Endometrial microvascular endothelial cells (primary cell): Measurements from ENCODE around the gene MYO9B. TPM values are rescaled to one million over a fixed set of nuclear protein-coding genes. Genes with fewer than 3 reads are reported as not detected.

Source experiments
- in situ Hi-C: cut with HindIII; loops from 2 replicates; pipeline ENCODE4 v1.10.0; 2017; ENCODE audit warnings: low sequenced_read_pairs, low pct_unique_long_range_greater_than_20kb; ENCODE audit errors: inconsistent ontology term
- total RNA-seq: library from RNA; depleted of rRNA; stranded (reverse); fragments of >200 nt; gene quantifications from one replicate; pipeline ENCODE4 v1.2.3, GENCODE V29; 2015; ENCODE audit errors: inconsistent ontology term

MYO9B gene
- 60.7 TPM for total RNA-seq

DNA sequence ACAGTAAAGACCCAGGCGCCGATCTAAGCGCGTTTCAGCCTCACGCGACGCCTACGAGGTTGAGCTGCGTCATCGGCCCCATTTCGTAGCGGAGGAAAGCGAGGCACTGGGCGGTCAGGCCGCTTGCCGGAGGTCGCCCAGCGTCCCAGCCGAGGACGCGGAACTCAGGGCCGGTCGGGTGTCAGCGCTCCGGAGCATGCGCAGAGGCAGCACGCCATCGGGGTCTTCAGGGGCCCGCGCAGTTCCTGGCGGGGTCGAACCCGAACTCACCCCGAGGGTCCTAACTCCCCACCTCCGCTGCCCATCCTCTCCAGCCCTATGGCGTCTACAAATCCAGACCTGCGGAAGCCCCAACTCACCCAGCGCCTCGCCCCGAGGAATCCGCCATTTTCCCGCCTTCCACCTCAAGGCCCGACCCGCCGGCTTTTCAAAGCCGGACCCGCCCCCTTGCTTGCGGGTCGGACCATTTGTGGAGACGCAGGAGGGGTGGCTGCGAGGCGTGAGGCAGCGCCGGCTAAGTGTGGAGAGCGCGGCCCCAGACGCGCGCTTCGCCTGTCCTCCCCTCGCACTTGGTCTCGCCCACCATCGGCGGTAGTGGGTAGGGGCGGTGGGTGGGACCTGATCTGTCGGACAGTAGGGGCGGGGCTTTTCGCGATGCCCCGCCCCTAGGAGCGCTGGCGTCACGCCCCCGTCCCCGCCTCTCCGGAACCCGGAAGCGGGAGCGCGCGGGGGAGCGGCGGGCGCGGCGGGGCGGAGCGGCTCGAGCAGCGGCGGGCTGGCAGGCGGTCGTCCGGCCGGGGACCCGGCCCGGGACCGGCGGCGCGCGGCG lies at the start of gene MYO9B, which contains the start of gene HAUS8:
MYO9B (plus strand) TSS at position 743 of the 829 bp plus-strand sequence. CDS start 25,941 bp downstream, outside the sequence.
HAUS8 (minus strand) TSS at position 418 of the 829 bp plus-strand sequence; CDS start at position 388, 30 bp downstream.
- in situ Hi-C loops, result no loop called here

- in situ Hi-C loops, result no loop called here
These were observed 49.5 kb upstream of the MYO9B start for GRCh38 chr19:17025991-17026658.

DNA sequence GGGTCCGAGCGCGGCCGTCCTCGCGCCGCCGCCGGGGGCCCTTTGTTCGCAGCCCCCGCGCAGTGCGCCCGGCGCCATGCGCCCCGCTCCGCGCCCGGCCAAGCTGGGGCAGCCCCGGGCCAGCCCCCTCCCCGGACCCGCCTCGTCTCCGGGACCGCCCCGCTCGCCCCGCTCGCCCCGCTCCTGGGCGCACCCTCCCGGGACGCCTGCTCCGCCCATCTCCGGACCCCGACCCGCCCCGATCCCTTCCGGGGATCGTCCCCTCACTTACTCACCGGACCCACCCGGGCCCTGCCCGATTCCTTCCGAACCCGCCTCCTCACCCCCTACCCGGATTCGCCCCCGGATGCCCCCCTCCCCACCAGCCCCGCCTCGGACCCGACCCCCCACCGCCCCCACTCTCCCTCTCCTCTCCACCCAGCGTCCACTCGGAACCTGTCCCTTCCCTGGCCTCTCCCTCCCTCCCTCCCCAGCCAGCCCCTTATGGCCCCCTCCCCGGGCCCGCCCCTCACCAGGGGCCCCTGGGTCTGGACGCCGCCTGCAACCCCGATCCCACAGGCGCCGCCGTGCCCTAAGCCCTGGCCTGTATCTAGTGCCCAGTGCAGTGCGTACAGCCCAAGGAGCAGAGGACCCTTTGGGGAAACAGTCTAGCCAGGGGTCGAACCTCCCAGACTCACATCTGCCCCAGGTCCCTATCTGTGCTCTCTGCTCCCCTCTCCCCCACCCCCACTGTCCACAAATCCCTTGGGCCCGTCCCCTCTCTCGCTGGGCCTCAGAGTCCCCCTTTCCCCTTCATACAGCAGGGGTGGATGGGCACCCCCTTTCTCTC lies 48.7 kb upstream of the MYO9B start, which contains the start of gene CPAMD8:
CPAMD8 (minus strand) TSS at position 105 of the 829 bp plus-strand sequence. CDS start 168 bp downstream, outside the sequence.
- in situ Hi-C loops, result no loop called here

- in situ Hi-C loops, result no loop called here
These were observed 48.0 kb upstream of the MYO9B start for GRCh38 chr19:17027535-17027975.

DNA sequence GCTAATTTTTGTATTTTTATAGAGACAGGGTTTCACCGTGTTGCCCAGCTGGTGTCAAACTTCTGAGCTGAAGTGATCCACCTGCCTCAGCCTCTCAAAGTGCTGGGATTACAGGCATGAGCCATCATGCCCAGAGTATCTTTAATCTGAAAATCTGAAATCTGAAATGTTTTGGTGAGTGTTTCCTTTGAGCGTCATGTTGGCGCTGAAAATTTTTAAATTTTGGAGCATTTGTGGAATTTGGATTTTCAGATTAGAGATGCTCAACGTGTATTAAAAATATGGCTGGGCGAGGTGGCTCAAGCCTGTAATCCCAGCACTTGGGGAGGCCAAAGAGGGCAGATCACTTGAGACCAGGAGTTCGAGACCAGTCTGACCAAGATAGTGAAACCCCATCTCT lies 43.8 kb upstream of the MYO9B start:
- in situ Hi-C loops, result no loop called here

DNA sequence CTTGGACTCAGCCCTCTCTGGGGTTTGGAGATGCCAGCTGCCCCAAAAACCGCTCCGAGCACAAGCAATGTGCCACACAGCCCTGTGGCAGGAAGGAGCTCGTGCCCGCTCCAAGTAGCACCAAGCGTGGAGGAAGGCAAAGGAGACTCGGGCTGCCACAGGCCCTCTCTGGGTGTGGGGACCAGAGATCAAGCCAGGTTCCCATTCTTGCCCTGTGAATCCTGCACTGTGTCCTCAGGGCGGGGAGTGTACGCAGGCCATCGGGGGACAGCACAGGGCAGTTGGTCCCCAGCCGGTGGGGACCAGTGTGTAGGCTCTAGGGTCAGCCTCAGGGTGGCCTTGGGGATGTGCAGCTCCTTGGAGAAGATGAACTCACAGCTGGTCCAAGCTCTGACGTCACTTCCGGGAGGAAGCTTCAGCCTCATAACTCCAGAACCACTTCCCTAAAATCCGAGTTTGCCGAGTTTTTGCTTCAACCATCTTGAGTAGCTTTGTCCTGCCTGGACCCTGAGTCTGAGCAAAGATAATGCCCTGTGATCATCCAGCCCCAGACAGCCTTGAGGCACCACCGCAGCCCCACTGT lies 39.6 kb upstream of the MYO9B start:
- in situ Hi-C loops, result no loop called here

DNA sequence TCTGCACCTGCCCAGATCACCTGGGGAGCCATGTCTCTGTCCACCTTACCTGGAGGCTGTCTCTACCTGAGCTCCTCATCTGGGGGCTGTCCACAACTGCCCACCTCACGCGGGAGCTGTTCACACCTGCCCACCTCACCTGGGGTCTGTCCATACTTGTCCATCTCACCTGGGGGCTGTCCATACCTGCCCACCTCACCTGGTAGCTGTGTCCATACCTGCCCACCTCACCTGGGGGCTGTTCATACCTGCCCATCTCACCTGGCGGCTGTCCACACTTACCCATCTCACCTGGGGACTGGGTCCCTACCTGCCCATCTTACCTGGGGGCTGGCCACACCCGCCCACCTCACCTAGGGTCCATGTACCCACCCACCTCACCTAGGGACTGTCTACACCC lies 38.9 kb upstream of the MYO9B start:
- in situ Hi-C loops, result no loop called here

DNA sequence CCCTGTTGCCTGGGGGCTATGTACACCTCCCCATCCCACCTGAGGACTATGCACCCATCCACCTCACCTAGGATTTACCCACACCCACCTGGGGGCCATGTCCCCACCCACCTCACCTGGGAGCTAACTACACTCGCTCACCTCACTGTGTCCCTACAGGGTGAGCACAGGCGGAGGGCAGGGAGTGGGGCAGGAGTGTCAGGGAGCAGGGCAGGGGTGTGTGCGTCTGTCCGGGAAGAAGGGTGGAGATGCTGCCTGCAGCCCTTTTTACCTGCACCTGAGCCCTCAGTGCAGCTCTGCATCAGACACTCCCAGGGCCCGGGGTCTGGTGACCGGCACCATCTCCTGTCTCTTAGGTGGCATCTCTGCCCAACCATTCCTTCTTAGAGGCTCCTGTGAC lies 38.4 kb upstream of the MYO9B start:
- in situ Hi-C loops, result no loop called here

- in situ Hi-C loops, result no loop called here
These were observed 37.5 kb upstream of the MYO9B start for GRCh38 chr19:17037966-17038500.

- in situ Hi-C loops, result no loop called here
These were observed 33.6 kb upstream of the MYO9B start for GRCh38 chr19:17041976-17042375.

DNA sequence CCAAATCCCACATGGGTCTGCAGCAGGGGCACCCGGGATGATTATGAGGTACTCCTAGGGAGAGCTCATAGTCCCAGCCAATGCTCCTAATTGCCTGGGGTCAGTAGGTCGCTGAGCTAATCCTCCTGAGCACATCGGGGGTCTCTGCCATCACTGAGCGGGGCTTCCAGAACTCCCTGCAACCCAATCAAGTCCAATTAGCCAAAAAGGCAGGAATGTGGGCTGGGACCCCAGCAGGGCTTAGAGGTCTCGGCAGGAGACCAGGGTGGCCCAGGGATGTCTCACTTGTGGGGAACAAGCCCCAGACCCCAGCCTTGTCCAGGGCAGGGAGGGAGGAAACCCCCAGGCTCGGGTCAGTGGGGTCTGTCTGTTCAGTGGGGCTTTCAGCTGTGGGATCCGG lies 31.8 kb upstream of the MYO9B start:
- in situ Hi-C loops, result no loop called here

DNA sequence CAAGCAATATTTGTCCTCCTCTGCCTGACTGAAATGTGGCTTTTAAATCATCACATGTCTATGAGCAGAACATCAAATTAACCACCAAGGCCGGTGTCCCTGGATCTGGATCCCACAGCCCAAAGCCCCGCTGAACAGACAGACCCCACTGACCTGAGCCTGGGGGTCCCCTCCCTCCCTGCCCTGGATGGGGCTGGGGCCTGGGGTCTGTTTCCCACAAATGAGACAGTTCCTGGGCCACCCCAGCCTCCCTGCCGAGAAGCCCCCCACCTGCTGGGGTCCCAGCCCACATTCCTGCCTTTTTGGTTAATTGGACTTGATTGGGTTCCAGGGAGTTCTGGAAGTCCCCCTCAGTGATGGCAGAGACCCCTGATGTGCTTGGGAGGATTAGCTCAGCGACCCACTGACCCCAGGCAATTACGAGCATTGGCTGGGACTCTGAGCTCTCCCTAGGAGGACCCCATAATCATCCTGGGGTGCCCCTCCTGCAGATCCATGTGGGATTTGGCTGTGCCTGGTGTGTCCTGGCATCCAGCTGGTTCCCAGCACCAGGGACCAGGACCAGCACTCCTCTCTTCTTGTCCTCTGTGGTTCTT lies 29.6 kb upstream of the MYO9B start:
- in situ Hi-C loops, result no loop called here

DNA sequence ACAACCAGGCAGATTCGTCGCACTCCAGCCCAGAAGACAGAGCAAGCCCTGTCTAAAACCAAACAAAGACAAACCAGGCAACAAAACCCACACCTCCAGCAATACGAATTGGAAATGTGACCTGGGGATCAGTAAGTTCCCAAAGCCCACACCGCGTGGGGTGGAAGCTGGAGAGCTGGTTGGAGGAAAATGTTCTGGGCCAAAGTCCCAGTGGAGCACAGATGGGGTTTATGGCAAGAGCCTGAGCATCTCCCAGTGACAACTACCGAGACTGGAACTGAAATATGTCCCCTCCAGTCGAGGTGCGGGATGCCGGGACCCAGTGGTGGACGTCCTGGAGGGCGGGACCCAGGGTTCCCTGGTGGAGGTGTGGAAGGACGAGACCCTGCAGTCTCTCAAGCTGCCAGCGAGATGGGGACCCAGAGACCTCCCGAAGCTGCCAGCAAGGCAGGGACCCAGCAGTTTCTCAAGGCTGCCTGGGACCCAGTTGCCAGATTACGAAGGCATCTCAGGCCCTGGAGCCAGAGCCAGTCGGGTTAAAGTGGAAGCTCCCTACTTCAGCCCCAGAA lies 26.6 kb upstream of the MYO9B start:
- in situ Hi-C loops, result no loop called here

DNA sequence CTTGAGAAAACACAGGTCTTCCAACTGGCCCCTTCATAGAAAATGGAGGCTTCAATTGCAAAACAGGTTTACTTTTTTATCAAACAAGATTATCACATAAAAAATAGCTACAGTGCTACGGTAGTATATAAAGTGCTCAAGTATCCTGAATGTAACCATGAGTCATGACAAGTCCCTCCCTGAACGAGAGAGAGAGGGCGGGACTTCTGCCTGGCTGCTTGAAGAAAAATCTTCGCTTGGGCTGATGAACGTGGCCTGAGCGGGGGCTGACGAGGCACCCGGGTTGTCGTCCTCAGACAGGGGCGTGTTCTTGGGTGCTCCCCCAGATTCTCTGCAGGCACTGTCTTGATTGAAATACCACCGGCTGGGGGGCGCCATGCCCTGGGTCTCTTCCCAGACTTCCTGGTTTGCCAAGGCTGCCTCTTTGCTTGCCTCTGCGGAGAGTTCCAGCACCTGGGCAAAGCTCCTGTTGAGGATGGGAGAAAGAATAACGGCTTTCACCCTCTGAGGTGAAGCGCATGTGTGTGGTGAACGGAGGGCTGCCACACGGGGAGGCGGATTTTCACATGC lies 25.8 kb upstream of the MYO9B start:
- in situ Hi-C loops, result no loop called here

GRCh38 chr19:17052439-17052838 lies 23.1 kb upstream of the MYO9B start:
- in situ Hi-C loops, result no loop called here

DNA sequence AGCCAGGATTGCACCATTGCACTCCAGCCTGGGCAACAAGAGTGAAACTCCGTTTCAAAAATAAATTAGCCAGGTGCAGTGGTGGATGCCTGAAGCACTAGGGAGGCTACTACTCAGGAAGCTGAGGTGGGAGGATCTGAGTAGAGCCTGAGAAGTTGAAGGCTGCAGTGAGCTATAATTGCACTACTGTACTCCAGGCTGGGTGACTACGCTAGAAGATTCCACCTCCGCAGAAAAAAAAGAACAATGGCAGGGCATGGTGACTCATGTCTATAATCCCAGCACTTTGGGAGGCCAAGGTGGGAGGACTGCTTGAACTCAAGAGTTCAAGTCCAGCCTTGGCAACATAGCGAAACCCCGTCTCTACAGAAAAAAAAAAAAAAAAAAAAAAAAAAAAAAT lies 20.8 kb upstream of the MYO9B start:
- in situ Hi-C loops, result no loop called here

DNA sequence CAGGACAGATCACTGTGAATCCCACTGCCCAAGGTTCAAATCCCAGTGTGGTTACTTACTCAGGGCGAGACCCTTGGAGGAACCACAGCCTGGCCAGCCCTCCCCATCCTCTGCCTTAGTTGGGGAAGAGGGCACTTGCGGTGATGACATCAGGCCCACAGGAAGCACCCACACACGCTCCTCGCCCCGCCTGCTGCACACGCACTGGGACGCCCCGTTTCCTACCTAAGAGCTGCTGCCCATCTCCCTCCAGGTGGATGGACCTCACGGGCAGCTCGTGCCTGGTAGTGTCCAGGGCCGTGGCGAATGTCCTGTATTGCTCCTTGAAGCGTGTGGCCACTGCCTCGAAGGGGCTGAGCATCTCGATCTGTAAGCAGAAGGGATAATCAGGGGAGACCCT lies 19.9 kb upstream of the MYO9B start:
- in situ Hi-C loops, result no loop called here

DNA sequence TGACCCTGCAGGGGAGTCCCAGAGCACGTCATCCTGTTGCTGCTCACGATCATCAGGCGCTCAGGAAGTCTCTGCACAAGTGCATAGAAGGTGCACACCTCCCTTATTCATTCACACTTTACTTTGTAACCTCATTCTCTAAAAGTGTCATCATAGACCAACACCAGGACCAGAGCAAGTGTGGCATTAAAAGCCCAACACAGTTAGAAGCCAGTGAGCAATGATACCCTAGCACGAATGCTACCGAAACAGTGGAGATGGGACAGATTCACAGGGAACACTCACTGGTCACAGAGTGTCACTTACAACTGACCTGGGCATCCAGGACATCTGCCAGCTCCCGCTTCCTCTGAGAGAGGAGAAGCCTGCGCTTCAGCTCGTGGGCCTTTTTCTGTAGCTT lies 17.3 kb upstream of the MYO9B start:
- in situ Hi-C loops, result no loop called here
